NCI-H69 (cell line): Measurements from ENCODE around the gene PREX1.
"Not testable (repeated sequence)": the region's sequence is repeated elsewhere in the genome, so short reads cannot be mapped to it uniquely, and the experiment has no call there.

ENCODE experiments used
- DNase-seq: peaks from one replicate; lab custom pipeline; 2025; lab: John Stamatoyannopoulos, UW

PREX1 gene, protein sequence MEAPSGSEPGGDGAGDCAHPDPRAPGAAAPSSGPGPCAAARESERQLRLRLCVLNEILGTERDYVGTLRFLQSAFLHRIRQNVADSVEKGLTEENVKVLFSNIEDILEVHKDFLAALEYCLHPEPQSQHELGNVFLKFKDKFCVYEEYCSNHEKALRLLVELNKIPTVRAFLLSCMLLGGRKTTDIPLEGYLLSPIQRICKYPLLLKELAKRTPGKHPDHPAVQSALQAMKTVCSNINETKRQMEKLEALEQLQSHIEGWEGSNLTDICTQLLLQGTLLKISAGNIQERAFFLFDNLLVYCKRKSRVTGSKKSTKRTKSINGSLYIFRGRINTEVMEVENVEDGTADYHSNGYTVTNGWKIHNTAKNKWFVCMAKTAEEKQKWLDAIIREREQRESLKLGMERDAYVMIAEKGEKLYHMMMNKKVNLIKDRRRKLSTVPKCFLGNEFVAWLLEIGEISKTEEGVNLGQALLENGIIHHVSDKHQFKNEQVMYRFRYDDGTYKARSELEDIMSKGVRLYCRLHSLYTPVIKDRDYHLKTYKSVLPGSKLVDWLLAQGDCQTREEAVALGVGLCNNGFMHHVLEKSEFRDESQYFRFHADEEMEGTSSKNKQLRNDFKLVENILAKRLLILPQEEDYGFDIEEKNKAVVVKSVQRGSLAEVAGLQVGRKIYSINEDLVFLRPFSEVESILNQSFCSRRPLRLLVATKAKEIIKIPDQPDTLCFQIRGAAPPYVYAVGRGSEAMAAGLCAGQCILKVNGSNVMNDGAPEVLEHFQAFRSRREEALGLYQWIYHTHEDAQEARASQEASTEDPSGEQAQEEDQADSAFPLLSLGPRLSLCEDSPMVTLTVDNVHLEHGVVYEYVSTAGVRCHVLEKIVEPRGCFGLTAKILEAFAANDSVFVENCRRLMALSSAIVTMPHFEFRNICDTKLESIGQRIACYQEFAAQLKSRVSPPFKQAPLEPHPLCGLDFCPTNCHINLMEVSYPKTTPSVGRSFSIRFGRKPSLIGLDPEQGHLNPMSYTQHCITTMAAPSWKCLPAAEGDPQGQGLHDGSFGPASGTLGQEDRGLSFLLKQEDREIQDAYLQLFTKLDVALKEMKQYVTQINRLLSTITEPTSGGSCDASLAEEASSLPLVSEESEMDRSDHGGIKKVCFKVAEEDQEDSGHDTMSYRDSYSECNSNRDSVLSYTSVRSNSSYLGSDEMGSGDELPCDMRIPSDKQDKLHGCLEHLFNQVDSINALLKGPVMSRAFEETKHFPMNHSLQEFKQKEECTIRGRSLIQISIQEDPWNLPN (N-terminal part only)

DNA sequence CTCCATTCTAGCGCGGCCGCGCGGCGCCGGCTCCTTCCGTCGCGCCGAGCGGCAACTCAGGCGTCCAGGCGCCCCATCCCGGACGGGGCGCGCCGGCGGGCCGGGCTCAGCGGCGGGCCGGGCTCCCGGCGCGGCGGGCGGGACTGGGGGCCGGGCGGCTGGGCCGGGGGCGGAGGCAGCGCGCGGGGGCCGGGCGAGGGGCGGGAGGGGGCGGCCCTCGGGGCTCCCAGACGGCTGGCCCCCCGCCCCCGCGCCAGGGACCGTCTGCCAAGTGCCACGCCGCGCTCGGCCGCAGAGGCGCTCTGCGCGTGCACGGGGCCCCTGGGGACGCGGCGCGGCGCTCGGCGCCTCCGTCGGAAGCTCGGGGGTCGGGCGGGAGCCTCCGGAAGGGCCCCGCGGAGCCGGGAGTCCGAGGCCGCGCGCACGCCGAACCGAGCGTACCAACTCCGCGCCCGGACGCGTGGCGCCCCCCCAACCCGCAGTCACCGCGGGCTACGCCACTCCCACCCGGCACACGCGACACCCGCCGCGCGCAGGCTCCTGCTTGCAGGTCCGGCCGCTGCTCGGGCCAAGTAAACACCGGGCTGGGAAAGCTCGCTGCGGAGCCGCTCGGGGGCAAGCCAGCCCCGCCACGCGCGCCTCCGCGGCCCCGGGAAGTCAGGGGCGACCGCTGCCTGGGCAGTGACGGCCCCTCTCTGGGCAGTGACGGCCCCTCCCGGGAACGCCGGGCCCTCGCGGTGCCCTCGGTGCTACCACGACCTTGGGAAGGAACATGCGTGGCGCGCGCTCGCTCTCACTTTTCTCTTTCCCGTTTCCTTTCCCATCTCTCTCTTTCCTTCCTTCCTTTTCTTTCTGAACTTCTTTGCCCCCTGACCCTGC, at the start of gene PREX1:
Gene PREX1, minus strand, starts transcription at position 145 of the 879 bp plus-strand sequence. Its CDS starts 139 bp downstream, at position 6.
- DNase-seq = peak; percentile 85

DNA sequence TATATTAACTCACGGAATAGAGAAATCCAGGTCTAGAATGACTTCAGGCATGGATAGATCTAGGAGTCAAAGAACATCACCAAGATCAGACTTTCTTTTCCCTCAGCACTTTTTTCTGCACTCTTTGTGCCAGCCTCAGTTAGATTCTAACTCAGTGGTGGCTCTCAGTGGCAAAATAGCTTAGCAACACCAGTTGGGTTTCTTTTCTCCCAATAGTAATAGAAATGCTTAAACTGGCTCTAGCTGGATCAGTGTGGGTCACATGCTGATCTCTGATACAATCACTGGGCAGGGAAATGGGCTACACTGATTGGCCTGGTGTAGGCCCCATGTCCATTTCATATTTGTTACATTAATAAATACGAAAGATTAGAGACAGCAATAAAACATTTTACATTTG, 49.5 kb upstream of the PREX1 start:
- DNase-seq = no peak

DNA sequence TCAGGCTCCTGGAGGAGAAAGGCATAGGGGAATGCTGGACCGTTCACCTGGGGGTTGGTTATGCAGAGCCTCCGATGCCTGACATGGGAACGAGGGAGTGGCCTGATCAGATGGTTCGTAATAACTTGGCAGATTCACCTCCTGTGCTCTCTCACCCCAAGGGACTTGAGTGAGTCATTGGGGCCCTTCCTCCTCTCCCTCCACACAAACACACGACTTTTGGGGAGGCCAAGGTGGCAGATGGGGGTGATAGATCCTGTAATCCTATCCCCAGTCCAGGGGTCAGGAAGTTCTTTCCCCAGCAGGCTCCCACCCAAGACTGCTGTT, 48.1 kb upstream of the PREX1 start:
- peak; percentile 21 for DNase-seq

DNA sequence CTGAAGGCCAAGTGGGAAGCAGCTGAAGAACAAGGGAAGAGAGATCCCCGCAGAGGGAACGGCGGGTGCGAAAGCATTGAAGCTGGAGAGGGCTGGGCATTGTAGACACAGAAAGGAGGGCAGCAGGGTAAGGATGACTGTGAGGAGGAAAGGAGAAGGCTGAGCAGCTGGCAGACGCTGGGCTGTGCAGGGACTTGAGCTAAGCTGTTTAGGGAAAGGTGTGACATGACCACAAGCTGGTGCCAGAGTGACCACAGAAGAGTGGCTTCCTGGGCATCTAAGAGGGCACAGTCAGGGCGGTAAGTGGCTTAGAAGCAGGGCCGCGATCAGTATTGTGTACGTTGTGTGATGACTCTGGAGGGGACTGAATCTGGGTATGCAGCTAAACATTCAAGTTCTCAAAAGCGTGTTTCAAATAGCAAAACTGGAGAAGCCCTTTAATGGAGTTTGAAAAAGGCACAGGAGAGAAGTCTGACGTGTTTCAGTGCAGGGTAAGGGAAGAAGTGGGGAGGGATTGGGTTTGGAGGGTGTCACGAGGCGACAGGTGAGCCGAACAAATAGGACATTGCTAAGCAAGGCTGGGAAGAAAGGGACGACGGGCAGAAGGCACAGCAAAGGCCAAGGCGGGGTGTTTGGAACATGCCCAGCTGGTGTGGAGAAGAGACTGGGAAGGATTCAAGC, 47.6 kb upstream of the PREX1 start:
- DNase-seq = no peak

DNA sequence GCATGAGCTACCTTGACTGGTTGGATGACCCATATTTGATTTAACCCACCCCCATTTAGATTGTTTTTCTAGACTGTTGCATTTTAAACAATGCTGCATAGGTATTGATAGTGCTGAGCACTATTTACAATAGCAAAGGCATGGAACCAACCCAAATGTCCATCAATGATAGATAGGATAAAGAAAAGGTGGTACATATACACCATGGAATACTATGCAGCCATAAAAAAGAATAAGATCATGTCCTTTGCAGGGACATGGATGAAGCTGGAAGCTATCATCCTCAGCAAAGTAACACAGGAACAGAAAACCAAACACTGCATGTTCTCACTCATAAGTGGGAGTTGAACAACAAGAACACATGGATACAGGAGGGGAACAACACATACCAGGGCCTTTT, 41.6 kb upstream of the PREX1 start:
- not testable (repeated sequence) for DNase-seq

DNA sequence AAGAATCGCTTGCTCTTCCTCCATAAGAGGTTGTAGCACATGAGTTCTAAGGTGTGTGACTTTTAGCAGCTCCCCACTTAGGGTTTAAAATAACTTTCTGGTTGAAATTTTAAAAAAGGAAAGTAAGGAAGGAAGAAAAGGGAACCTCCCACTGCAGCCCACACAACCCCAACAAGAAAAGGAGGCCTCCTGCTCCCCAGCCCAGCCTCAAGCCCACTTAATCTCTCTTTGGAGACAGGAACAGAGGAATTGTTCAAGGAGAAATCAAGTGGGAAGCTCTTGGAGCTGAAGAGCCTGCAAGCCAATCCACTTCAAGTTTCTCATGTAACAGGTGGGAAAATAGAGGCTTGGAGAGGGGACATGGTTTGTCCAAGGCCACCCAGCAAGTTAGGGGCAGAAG, 39.1 kb upstream of the PREX1 start:
- no peak for DNase-seq

DNA sequence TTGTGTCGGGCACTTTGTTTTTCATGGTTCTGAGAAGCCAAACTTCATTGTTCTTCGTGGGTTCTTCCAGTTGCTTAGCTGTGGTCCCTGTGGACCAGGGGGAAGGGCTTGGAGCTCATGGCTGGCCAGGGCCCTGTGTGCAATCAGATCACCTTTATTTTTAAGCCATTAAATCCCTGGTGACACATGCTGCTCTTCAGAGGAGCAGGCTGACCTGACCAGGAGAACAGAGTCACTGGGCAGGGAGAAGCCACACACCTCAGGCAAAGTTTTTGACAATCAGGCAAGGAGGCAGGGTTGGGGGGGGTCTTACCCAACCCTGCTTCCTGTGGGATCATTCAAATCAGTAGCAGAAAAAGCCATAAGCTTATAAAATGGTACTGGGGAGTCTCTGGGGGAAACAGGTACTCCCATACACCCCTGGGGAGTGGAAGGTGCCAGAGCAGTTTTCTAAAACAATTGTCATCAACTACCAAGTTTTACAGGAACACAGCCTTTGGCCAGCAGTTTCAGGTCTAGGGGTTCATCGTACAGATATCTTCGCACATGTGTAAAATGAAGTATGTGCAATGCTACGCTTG, 37.0 kb upstream of the PREX1 start:
- no peak for DNase-seq

DNA sequence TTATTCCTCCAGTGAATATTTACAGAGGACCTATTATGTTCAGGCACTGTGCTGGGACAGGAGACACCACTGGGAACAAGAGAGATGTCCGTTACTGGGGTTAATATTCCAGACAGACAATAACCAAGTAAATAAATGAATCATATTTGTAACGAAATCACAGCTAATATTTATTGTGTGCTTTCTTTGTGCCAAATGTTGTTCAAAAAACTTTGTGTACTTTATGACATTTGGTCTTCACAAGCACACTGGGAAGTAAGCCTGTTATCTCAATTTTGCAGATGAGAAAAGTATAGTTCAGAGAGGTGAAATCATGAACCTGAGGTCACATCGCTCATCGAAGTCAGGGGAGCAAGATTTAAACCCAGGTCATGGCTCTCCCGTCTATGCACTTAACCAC, 36.5 kb upstream of the PREX1 start:
- DNase-seq = no peak

DNA sequence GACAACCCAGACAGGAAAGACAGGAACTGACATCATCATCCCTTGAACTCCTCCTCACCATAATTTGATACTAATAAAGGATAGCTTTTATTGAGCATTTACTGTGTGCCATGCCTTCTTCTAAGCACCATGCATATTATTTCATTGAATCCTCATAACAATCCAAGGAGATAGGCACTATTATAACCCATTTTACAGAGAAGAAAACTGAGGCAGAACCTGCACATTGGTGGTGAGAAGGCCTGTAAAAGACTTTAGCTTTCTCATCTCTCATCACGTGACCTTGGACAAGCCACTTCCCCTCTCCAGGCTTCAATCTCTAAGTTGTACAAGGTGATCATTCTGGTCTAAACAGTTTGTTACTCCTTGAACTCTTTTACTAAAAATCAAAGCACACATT, 34.5 kb upstream of the PREX1 start:
- DNase-seq = no peak

DNA sequence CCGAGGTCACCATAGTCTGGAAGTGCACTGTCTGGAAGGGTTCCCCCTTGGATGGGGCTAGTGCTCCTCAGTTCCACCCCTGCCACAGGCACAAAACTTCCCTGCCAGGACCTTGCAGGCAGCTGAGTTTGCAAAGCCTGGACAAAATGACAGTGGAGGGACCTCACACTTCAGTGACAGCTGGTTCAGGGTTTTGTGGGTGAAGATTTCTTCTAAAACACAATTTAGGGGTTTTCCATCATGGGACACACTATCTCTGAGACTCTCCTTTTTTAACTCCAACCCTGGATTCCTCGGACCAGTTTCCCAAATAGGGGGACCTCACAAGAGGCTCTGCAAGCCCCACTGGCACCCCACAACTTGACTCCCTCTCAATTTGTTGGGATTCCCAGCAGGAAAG, 33.6 kb upstream of the PREX1 start:
- DNase-seq = no peak

DNA sequence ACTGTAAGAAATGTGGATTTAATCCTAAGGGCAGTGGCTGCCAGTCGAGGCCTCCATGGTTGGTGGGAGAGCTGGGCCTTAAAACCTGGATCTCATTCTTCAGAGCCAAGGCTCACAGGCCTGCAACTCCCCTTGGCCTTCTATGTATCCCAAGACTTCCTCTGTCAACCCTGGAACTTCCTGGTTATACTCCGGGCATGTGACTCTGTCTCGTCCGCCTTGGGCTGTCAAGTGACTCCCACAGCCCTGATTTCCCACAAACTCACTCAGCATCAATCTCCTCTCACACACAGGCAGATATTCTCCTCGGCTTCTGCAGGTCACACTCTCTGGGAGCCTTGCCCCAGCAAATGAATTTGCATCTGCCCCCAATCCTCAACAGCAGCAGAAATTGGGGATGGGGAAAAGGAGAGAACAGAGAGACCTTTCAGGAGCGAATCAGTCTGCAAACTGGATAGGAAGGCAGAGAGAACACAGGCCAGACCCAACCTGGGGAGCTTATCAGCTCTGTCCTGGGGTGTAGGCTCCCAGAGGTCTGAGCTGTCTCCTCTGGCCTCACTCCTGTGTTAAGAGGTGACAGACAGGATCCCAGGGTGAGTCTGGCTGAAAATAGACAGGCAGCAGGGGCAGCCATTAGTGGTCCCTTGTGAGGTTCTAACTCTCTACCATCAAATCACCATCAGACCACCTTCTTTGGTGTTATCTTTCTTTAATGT, 30.4 kb upstream of the PREX1 start:
- DNase-seq = no peak

DNA sequence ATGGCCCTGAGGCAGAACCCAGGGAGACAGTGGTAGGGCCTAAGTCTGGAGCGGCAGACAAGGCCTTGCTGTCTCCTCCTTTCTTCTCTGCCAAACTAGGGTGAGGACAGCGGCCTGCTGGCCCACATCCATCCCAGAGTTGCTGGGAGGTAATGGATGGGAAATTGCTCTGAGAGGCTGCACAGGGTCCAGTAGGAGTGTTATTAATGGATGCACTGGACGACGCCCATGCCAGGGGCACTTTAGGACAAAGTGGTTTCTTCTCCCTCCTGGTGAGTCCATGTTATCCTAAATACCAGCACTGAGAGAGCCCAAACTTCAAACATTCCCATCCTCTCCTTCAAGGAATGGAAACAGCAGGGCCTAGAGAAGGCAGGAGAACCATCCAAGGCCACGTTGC, 28.3 kb upstream of the PREX1 start:
- DNase-seq = peak; percentile 14

DNA sequence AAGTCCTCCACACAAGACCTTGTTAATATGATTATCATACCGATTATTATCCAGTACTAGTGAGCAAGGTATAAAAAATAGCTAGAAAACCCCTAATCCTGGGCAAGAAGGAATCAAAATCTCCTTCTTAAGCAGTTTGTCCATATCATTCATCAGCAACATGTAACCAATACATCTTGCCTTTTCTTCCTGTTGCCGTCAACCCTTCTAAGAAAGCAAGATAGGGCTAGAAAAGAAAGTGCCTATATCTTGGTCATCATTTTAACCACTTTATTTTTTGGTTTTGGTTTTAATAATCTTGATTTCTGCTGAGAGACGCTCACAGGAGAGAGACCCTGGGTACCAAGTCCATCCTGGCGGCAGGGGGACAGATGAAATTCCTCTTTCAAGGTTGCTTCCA, 27.2 kb upstream of the PREX1 start:
- DNase-seq = no peak

DNA sequence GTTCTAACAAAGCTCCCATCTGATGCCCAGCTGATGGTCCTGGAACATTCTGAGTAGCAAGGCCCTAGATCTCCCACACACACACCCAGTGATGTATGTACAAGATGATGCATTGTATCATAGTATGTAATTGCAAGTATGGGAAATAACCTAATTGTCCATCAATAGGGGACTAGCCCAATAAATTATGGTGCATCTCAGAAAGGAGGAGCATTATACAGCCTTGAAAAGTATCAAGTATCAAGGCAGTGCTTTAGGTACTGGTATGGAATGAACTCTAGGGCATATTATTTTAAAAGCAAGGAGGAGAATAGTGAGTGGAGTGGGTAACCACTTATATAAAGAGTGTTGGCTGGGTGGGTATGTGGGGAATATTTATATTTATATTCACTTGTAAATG, 24.8 kb upstream of the PREX1 start:
- no peak for DNase-seq

DNA sequence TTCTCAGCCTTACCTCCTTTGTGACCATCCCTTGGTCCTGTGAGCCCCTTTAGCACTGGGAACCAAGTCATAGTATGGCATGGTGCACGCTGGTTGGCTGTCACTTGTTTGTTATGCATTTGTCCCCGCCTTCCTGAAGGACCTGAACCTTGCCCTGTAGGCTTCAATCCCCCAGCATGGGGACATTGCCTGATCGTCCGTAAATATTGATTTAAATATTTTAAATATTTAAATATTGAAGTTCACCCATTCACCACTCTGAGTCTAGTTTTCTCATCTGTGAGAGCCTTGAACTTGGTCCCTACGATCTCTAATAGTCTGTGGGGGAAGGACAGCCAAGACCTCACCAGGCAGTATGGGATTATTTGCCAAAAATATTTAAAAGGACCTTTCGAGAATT, 23.8 kb upstream of the PREX1 start:
- DNase-seq = no peak

DNA sequence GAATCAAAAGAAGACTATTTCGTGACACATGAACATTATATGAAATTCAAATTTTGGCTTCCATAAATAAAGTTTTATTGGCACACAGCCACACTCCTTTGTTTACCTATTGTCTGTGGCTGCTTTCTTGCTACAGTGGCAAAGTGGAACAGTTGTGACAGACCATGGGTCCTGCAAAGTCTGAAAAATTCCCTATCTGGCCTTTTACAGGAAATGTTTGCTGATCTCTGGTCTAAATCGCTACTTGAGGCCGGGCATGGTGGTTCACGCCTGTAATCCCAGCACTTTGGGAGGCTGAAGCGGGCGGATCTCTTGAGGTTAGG, 23.1 kb upstream of the PREX1 start:
- no peak for DNase-seq

DNA sequence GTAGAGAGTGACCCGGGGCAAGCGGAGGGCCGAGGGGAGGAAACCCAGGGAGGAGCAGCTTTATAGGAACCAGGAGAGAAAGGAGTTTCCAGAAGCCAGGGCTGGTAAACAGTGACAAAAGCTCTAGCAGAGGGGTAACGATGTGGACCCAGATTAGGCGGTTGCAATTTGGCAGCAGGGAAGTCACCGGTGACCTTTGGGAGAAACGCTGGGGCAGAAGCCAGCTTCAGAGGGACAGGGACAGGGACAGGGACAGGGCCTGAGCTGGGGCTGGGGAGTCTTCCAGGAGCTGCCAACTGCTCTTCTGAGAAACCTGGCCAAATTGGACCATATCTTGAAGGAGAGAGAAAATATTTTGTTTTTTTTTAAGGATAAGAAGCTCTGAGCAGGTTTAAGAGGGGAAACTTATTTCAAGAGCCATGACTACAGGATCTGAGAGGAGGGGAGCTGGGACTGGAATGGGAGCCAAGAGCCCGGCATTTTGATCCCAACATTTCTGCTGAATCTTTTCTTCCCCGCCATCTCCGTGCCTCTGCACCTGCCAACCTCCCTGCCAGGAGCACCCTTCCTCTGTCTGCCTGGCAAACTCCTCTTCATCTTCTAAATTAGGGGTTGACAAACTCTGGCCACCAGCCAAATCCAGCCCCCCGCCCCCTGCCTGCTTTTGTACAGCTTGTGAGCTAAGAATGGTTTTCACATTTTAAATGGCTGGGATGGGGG, 22.6 kb upstream of the PREX1 start:
- DNase-seq = peak; percentile 84

DNA sequence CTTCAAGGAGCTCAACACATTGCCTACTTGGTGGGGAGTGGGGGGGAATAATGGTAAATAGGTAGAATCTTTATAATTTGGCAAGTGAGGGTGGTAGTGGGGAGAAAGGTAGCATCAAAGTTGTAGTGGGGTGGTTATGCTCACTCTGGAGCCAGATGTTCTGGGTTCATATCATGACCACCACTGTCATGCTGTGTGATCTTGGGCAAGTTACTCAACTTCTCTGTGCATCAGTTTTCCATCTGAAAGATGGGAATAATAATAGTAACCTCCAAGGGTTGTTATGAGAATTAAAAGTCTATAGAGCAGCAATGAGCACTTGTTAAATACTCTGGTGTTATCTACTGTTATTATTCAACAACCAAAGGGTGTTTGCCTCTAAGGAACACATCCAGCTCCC, 22.0 kb upstream of the PREX1 start:
- DNase-seq = no peak

DNA sequence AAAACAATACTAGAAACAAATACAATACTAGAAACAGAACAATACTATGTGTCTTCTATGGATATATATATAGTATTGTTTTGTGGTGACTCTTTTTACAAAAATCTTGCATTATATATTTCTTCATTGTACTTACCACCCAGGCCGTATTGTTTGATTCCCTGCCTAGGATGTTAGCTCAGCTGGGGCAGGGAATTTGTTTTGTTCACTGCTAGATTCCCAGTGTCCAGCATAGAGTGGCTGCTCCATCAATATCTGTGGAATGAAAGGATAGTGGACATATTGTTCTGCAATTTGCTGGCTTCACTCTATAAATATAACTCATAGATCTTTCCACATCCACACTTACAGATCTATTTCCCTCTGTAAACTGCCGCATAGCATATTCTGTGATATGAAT, 21.5 kb upstream of the PREX1 start:
- DNase-seq = peak; percentile 5
